Omental fat pad (tissue), 4 donors: ENCODE measurements around the gene NXPE4. TPM values are rescaled to one million over a fixed set of nuclear protein-coding genes. Genes with fewer than 3 reads are reported as not detected.
"Not testable (repeated sequence)": the region's sequence is repeated elsewhere in the genome, so short reads cannot be mapped to it uniquely, and the experiment has no call there.

Experiments used
- ATAC-seq: fragments of 150-250 bp; one replicate; pipeline ENCODE4 v1.9.1; 2016; ENCODE audit warnings: mild to moderate bottlenecking, moderate library complexity; ENCODE audit not compliant: low FRiP score
- DNase-seq: peaks from one replicate; pipeline ENCODE4 v3.0.0-alpha.2; 2019; ENCODE audit warnings: low spot score
- CTCF ChIP-seq, 3 donors: fragments of 450-650 bp; IDR thresholded peaks; one replicate each; pipeline ENCODE4 v1.5.1; 2016 to 2017; ENCODE audit warnings: antibody characterized with exemption in 3 of 3, mild to moderate bottlenecking in 3 of 3, moderate library complexity in 2 of 3
- total RNA-seq, 4 donors: library from RNA; depleted of rRNA; stranded (reverse); fragments of >200 nt; gene quantifications; one replicate each; pipeline ENCODE4 v1.1.0, GENCODE V29; 2016

NXPE4 gene
- total RNA-seq, 4 donors from 2014 or later = not detected

DNA sequence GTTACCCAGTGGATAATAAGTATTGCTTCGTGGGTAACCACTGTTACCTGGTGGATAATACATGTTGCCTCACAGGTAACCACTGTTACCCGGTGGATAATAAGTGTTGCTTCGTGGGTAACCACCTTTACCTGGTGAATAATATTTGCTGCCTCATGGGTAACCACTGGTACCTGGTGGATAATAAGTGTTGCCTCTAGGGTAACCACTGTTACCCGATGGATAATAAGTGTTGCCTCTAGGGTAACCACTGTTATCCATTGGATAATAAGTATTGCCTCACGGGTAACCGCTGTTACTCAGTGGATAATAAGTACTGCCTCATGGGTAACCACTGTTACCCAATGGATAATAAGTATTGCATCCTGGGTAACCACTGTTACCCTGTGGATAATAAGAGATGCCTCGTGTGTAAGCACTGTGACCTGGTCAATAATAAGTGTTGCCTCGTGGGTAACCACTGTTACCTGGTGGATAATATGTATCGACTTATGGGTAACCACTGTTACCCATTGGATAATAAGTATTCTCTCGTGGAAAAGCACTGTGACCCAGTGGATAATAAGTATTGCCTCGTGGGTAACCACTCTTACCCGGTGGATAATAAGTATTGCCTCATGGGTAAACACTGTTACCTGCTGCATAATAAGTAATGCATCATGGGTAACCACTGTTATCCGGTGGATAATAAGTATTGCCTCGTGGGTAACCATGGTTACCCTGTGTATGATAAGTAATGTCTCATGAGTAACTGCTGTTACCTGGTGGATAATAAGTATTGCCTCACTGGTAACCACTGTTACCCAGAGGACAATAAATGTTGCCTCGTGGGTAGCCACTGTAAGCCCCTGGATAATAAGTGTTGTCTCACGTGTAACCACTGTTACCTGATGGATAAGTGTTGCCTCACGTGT lies 20.1 kb upstream of the NXPE4 start:
- TF ChIP-seq CTCF (IDR thresholded peaks at IDR 0.05) = no peak
- DNase-seq = no peak

GRCh38 chr11:114614127-114614720 lies 18.6 kb upstream of the NXPE4 start:
- ATAC-seq = no peak
- TF ChIP-seq CTCF (IDR thresholded peaks at IDR 0.05) = no peak
- no peak for DNase-seq

More for the DNA sequence above, 20.1 kb upstream of the NXPE4 start:
- ATAC-seq = no peak

DNA sequence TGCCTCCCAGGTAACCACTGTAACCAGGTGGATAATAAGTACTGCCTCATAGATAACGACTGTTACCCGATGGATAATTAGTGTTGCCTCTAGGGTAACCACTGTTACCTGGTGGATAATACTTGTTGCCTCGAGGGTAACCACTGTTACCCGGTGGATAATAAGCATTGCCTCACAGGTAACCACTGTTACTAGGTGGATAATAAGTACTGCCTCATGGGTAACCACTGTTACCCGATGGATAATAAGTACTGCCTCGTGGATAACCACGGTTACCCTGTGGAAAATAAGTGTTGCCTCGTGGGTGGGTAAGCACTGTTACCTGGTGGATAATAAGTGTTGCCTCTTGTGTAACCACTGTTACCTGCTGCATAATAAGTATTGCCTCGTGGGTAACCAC lies 17.5 kb upstream of the NXPE4 start:
- not testable (repeated sequence) for ATAC-seq, DNase-seq

DNA sequence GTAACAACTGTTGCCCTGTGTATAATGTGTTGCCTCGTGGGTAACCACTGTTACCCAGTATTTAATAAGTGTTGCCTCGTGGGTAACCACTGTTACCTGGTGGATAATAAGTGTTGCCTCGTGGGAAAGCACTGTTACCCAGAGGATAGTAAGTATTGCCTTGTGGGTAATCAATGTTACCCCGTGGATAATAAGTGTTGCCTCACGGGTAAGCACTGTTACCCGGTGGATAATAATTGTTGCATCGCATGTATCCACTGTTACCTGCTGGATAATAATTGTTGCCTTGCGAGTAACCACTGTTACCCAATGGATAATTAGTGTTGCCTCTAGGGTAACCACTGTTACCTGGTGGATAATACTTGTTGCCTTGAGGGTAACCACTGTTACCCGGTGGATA lies 17.1 kb upstream of the NXPE4 start:
- no peak for TF ChIP-seq CTCF (IDR thresholded peaks at IDR 0.05)
- ATAC-seq = no peak
- DNase-seq = no peak

- not testable (repeated sequence) for DNase-seq, ATAC-seq
Measured at GRCh38 chr11:114612199-114612598, 16.6 kb upstream of the NXPE4 start.

DNA sequence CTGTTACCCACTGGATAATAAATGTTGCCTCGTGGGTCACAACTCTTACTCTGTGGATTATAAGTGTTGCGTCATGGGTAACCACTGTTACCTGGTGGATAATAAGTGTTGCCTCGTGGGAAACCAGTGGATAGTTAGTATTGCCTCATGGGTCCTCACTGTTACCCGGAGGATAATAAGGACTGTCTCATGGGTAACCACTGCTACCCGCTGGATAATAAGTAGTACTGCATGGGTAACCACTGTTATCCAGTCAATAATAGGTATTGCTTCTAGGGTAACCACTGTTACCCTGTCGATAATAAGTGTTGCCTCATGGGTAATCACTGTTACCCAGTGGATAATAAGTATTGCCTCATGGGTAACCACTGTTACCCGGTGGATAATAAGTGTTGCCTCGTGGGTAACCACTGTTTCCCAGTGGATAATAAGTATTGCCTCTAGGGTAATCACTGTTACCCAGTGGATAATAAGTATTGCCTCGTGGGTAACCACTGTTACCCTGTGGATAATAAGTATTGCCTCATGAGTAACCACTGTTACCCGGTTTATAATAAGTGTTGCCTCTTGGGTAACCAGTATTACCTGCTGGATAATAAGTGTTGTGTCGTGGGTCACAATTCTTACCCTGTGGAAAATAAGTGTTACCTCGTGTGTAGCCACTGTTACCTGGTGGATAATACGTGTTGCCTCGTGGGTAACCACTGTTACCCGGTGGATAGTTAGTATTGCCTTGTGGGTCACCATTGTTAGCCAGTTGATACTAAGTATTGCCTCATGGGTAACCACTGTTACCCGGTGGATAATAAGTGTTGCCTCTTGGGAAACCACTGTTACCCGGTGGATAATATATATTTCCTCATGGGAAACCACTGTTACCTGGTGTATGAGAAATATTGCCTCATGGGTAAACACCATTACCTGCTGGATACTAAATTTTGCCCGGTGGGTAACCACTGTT lies 15.7 kb upstream of the NXPE4 start:
- no peak for ATAC-seq
- no peak for TF ChIP-seq CTCF (IDR thresholded peaks at IDR 0.05)

GRCh38 chr11:114610550-114610949 lies 15.0 kb upstream of the NXPE4 start:
- DNase-seq (no peak), ATAC-seq (no peak)
- no peak for TF ChIP-seq CTCF (IDR thresholded peaks at IDR 0.05)

More for the DNA sequence above, 15.7 kb upstream of the NXPE4 start:
- no peak for DNase-seq
